Neural crest cell (in vitro differentiated cells): Measurements from ENCODE around the gene MOB1B. TPM values are rescaled to one million over a fixed set of nuclear protein-coding genes. Genes with fewer than 3 reads are reported as not detected.
A peak's percentile ranks its signal among the peaks of the same experiment; 100 is the strongest.
"Not testable (repeated sequence)": the region's sequence is repeated elsewhere in the genome, so short reads cannot be mapped to it uniquely, and the experiment has no call there.

Source experiments
- DNase-seq: peaks from one replicate; pipeline ENCODE4 v3.0.0; 2021; ENCODE audit warnings: low read depth, mixed read lengths, low spot score
- H3K27ac Mint-ChIP-seq: one replicate; pipeline ENCODE4 v1.8.0; 2021; ENCODE audit warnings: mild to moderate bottlenecking, mixed read lengths; ENCODE audit not compliant: unreplicated experiment
- H3K27me3 Mint-ChIP-seq: 2 replicates; pipeline ENCODE4 v1.8.0; 2021; ENCODE audit warnings: low read depth, mild to moderate bottlenecking, mixed read lengths
- H3K36me3 Mint-ChIP-seq: 2 replicates; pipeline ENCODE4 v1.8.0; 2021; ENCODE audit warnings: low read depth, mild to moderate bottlenecking, mixed read lengths
- H3K4me1 Mint-ChIP-seq: 2 replicates; pipeline ENCODE4 v1.8.0; 2021; ENCODE audit warnings: mixed read lengths
- H3K4me3 Mint-ChIP-seq: one replicate; pipeline ENCODE4 v1.8.0; 2021; ENCODE audit warnings: mild to moderate bottlenecking, mixed read lengths
- H3K9me3 Mint-ChIP-seq: 2 replicates; pipeline ENCODE4 v1.8.0; 2021; ENCODE audit warnings: mixed read lengths
- CTCF ChIP-seq: fragments of 200-600 bp; sonication (generic); conservative IDR thresholded peaks from 2 replicates; pipeline ENCODE4 v1.5.0; 2021; ENCODE audit warnings: antibody characterized with exemption, mild to moderate bottlenecking
- total RNA-seq: library from RNA; stranded (reverse); gene quantifications from 2 replicates; pipeline ENCODE4 v1.2.1, GENCODE V29; 2021

MOB1B gene
- total RNA-seq, 1 donor from 2014 or later, result 37.2 TPM

- Mint-ChIP-seq H3K9me3 (peaks cover 16% of the 10 kb centered on the region), H3K36me3 (peaks cover 51% of the 10 kb centered on the region), H3K27ac (no peak overlapping the region), H3K4me3 (peak overlapping the region; percentile 91), H3K27me3 (no peaks in the 10 kb centered on the region), H3K4me1 (peaks cover 42% of the 10 kb centered on the region)
- no peak for TF ChIP-seq CTCF
- DNase-seq, result no peak
Observed at GRCh38 chr4:70997546-70997945, 95.4 kb downstream of the MOB1B start.

- not testable (repeated sequence) for H3K4me3 Mint-ChIP-seq, DNase-seq, H3K27ac Mint-ChIP-seq, H3K27me3 Mint-ChIP-seq
- peaks cover 43% of the 10 kb centered on the region for H3K4me1 Mint-ChIP-seq
- H3K9me3 Mint-ChIP-seq, result peaks cover 16% of the 10 kb centered on the region
- peaks cover 56% of the 10 kb centered on the region for H3K36me3 Mint-ChIP-seq
Observed at GRCh38 chr4:70999639-71000038, 97.5 kb downstream of the MOB1B start.

- Mint-ChIP-seq H3K9me3 (peaks cover 16% of the 10 kb centered on the region), H3K4me1 (peaks cover 26% of the 10 kb centered on the region), H3K36me3 (peaks cover 52% of the 10 kb centered on the region)
- H3K27ac Mint-ChIP-seq, H3K27me3 Mint-ChIP-seq, DNase-seq, H3K4me3 Mint-ChIP-seq: not testable (repeated sequence)
Observed at GRCh38 chr4:71001363-71001762, 99.2 kb downstream of the MOB1B start.

GRCh38 chr4:71004281-71004851 lies 102.2 kb downstream of the MOB1B start:
- H3K4me3 Mint-ChIP-seq, result no peak overlapping the region

GRCh38 chr4:71005025-71005424 lies 102.9 kb downstream of the MOB1B start:
- peaks cover 34% of the 10 kb centered on the region for H3K36me3 Mint-ChIP-seq
- not testable (repeated sequence) for H3K27ac Mint-ChIP-seq, H3K27me3 Mint-ChIP-seq, DNase-seq, H3K4me3 Mint-ChIP-seq
- H3K9me3 Mint-ChIP-seq, result peaks cover 16% of the 10 kb centered on the region
- H3K4me1 Mint-ChIP-seq, result peaks cover 35% of the 10 kb centered on the region

More at GRCh38 chr4:71004281-71004851, 102.2 kb downstream of the MOB1B start:
- H3K4me1 Mint-ChIP-seq, result peaks cover 29% of the 10 kb centered on the region
- TF ChIP-seq CTCF, result no peak
- H3K9me3 Mint-ChIP-seq, result peaks cover 16% of the 10 kb centered on the region
- H3K27me3 Mint-ChIP-seq, result no peaks in the 10 kb centered on the region
- no peak for DNase-seq
- peaks cover 40% of the 10 kb centered on the region for H3K36me3 Mint-ChIP-seq
- no peak overlapping the region for H3K27ac Mint-ChIP-seq

GRCh38 chr4:71006203-71006907 lies 104.2 kb downstream of the MOB1B start:
- TF ChIP-seq CTCF, result no peak
- Mint-ChIP-seq H3K36me3 (peaks cover 22% of the 10 kb centered on the region), H3K27ac (no peak overlapping the region), H3K27me3 (no peaks in the 10 kb centered on the region), H3K4me3 (no peak overlapping the region), H3K4me1 (peaks cover 37% of the 10 kb centered on the region), H3K9me3 (peaks cover 9% of the 10 kb centered on the region)
- DNase-seq, result no peak

- Mint-ChIP-seq H3K27me3 (no peaks in the 10 kb centered on the region), H3K27ac (no peak overlapping the region), H3K36me3 (peaks cover 20% of the 10 kb centered on the region), H3K4me1 (peaks cover 34% of the 10 kb centered on the region), H3K4me3 (no peak overlapping the region), H3K9me3 (no peaks in the 10 kb centered on the region)
- TF ChIP-seq CTCF, result no peak
- no peak for DNase-seq
Observed at GRCh38 chr4:71008196-71008595, 106.0 kb downstream of the MOB1B start.
